Panc1 (cell line): ENCODE measurements around the gene GNAI1. TPM values are rescaled to one million over a fixed set of nuclear protein-coding genes. Genes with fewer than 3 reads are reported as not detected.

Experiments used
- ATAC-seq: fragments of 200-7000 bp; cut with Tn5 transposase; 2 replicates; pipeline ENCODE4 v1.9.1; 2020; ENCODE audit warnings: mild to moderate bottlenecking, moderate library complexity
- BruUV-seq: library from RNA; stranded (reverse); fragments of 400-500 nt; replicated peaks from 2 replicates; lab custom pipeline; 2021; lab: Mats Ljungman, UMichigan
- CTCF ChIA-PET: fragments of 300-600 bp; sonication (Branson Sonifier 250); formaldehyde crosslinking; loops from one replicate; lab custom pipeline; 2022; ENCODE audit warnings: antibody characterized with exemption; lab: Charles Lee
- POLR2A ChIA-PET: fragments of 300-600 bp; sonication (Branson Sonifier 250); formaldehyde crosslinking; loops from one replicate; lab custom pipeline; 2022; ENCODE audit warnings: antibody characterized with exemption; lab: Charles Lee
- DNase-seq: peaks from one replicate; pipeline ENCODE4 v3.0.0-alpha.2; 2010; ENCODE audit warnings: low read depth, low spot score
- H3K27ac ChIP-seq: 2 replicates; pipeline ENCODE4 v1.5.1; 2011; ENCODE audit warnings: mild to moderate bottlenecking, low read length, inconsistent platforms
- H3K27me3 ChIP-seq: fragments of 200-500 bp; sonication (Bioruptor generic); 2 replicates; pipeline ENCODE4 v1.6.0; 2014; ENCODE audit warnings: low read length, inconsistent platforms; ENCODE audit not compliant: control insufficient read depth, insufficient read depth
- H3K36me3 ChIP-seq: fragments of 200-500 bp; sonication (Bioruptor generic); 2 replicates; pipeline ENCODE4 v1.5.1; 2014; ENCODE audit warnings: inconsistent platforms, mild to moderate bottlenecking, low read length, moderate library complexity; ENCODE audit not compliant: control insufficient read depth, insufficient read depth
- H3K4me1 ChIP-seq: 2 replicates; pipeline ENCODE4 v1.5.1; 2011; ENCODE audit warnings: inconsistent platforms, mild to moderate bottlenecking, low read length, moderate library complexity; ENCODE audit not compliant: control insufficient read depth, insufficient read depth
- H3K4me3 ChIP-seq, 2 experiments: 2 replicates each; pipeline ENCODE4 v1.5.1; 2011 to 2012; ENCODE audit warnings: low read depth in 2 of 2, low read length in 2 of 2, mild to moderate bottlenecking in 2 of 2, inconsistent platforms in 1 of 2, moderate library complexity in 1 of 2
- H3K9me3 ChIP-seq: fragments of 200-500 bp; sonication (Bioruptor generic); 2 replicates; pipeline ENCODE4 v1.5.1; 2014; ENCODE audit warnings: low read depth, mild to moderate bottlenecking, inconsistent platforms, low read length, moderate library complexity; ENCODE audit not compliant: control insufficient read depth, insufficient read depth
- CTCF ChIP-seq: fragments of 450-650 bp; IDR thresholded peaks from 2 replicates; pipeline ENCODE4 v1.5.1; 2017; ENCODE audit warnings: mild to moderate bottlenecking
- POLR2AphosphoS5 ChIP-seq: IDR thresholded peaks from 2 replicates; pipeline ENCODE4 v1.6.1; 2012; ENCODE audit warnings: mild to moderate bottlenecking, low read depth, low read length, moderate library complexity
- REST ChIP-seq, 2 experiments: IDR thresholded peaks; 2 replicates each; pipeline ENCODE4 v1.6.1; 2011 to 2012; ENCODE audit warnings: low read depth in 2 of 2, control low read depth in 1 of 2, low read length in 1 of 2, mild to moderate bottlenecking in 1 of 2, moderate library complexity in 1 of 2; ENCODE audit not compliant: insufficient read depth in 1 of 2
- SIN3A ChIP-seq: IDR thresholded peaks from 2 replicates; pipeline ENCODE4 v1.6.1; 2012; ENCODE audit warnings: low read depth, mild to moderate bottlenecking, low read length, moderate library complexity, borderline replicate concordance; ENCODE audit not compliant: insufficient read depth
- TCF7L2 ChIP-seq: IDR thresholded peaks from 2 replicates; pipeline ENCODE4 v1.6.1; 2011; ENCODE audit warnings: mild to moderate bottlenecking, low read depth, low read length, inconsistent platforms
- in situ Hi-C: cut with HindIII; loops from 2 replicates; pipeline ENCODE4 v1.10.0; 2016; ENCODE audit warnings: low sequenced_read_pairs, low pct_unique_long_range_greater_than_20kb
- intact Hi-C: fragments of 100-400 bp; cut with micrococcal nuclease; formaldehyde crosslinking; loops from one replicate; pipeline ENCODE4 v1.10.0; 2022; ENCODE audit not compliant: unreplicated experiment
- total RNA-seq: library from RNA; stranded (reverse); gene quantifications from one replicate; pipeline ENCODE4 v1.2.1, GENCODE V29; 2021; ENCODE audit not compliant: unreplicated experiment

GNAI1 gene
- total RNA-seq, 1 experiment from 2014 or later: 19.2 TPM

GRCh38 chr7:80226629-80227028 is 92.0 kb downstream of the GNAI1 start:
- Histone ChIP-seq H3K4me1 (no peaks in the 10 kb centered on the region), H3K27ac (no peak overlapping the region), H3K36me3 (no peaks in the 10 kb centered on the region), H3K4me3 (no peak overlapping the region), H3K27me3 (no peaks in the 10 kb centered on the region), H3K9me3 (no peaks in the 10 kb centered on the region)
- no peak for TF ChIP-seq TCF7L2
- TF ChIP-seq SIN3A: no peak
- TF ChIP-seq POLR2AphosphoS5: no peak
- no peak for TF ChIP-seq REST (IDR thresholded peaks at IDR 0.05; ENCODE audit: insufficient read depth in 1 of 2, low read depth in 2 of 2, low read length in 1 of 2)
- TF ChIP-seq CTCF: no peak
- intact Hi-C loops: no loop called here
- DNase-seq (no peak), ATAC-seq (no peak)
- CTCF ChIA-PET: no interaction called here
- POLR2A ChIA-PET: no interaction called here
- in situ Hi-C loops: no loop called here
- BruUV-seq: no TSS peak

GRCh38 chr7:80230327-80230726 is 95.7 kb downstream of the GNAI1 start:
- Histone ChIP-seq H3K9me3 (no peaks in the 10 kb centered on the region), H3K27me3 (no peaks in the 10 kb centered on the region), H3K36me3 (no peaks in the 10 kb centered on the region), H3K27ac (no peak overlapping the region), H3K4me1 (no peaks in the 10 kb centered on the region), H3K4me3 (no peak overlapping the region)
- ChIA-PET CTCF (no interaction called here), POLR2A (interaction anchor here (0.6 kb wide), 1 partner anchor 1722 kb away, joined by 5 read pairs; no protein-coding TSS in a partner anchor)
- TF ChIP-seq POLR2AphosphoS5 (no peak), TCF7L2 (no peak), SIN3A (no peak), CTCF (no peak), REST (IDR thresholded peaks at IDR 0.05; ENCODE audit: insufficient read depth in 1 of 2, low read depth in 2 of 2, low read length in 1 of 2) (no peak)
- no peak for DNase-seq
- intact Hi-C loops (no loop called here), in situ Hi-C loops (no loop called here)
- no TSS peak for BruUV-seq
- no peak for ATAC-seq
